Measurements from ENCODE around the gene WDFY3. TPM values are rescaled to one million over a fixed set of nuclear protein-coding genes. Genes with fewer than 3 reads are reported as not detected.

WDFY3 gene
- total and polyA plus RNA-seq, 2 of the 4 experiments (the other 2 are of a cell fraction), result 12.5 to 58.1 TPM

DNA sequence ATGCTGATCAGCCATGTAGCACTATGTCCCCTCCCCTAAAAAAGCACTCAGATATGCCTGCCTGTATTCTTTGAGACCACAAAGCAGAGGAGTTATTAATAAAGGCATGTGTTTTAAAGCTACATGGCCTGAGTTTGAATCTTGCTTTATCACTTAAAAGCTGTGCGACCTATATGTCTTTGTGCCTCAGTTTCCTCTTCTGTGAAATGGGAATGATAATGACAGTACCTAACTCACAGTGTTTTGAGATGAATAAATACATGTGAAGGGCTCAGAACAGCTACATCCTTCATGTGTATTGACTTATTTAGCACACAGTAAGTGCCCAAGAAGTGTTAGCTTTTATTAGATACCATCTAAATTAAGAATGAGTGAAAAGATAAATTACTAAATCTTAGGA, 180.0 kb downstream of the WDFY3 start:
- intact Hi-C loops (cut with micrococcal nuclease) (no loop called here), in situ Hi-C loops (cut with MboI; ENCODE audit: low sequenced_read_pairs) (no loop called here), dilution Hi-C loops (cut with HindIII; ENCODE audit: low sequenced_read_pairs, unreplicated experiment) (no loop called here)
- TF ChIP-seq MAFK (IDR thresholded peaks at IDR 0.05; ENCODE audit: low read depth, low read length) (no peak), RCOR1 (IDR thresholded peaks at IDR 0.05; ENCODE audit: insufficient replicate concordance, low read length) (no peak), MXI1 (IDR thresholded peaks at IDR 0.05; ENCODE audit: borderline replicate concordance, low read depth, low read length) (no peak)
- H3K9ac ChIP-seq (ENCODE audit: low read depth, low read length), result no peak overlapping the region
- peaks cover 30% of the 10 kb centered on the region for H3K36me3 ChIP-seq (ENCODE audit: control insufficient read depth, insufficient read depth, low read length)
- H3K23ac ChIP-seq (ENCODE audit: low read depth, low read length), result no peak overlapping the region
- DNase-seq (no peak), ATAC-seq (ENCODE audit: low read depth) (no peak)
- H2AK5ac ChIP-seq (ENCODE audit: low read depth, low read length), result no peak overlapping the region
- no peak overlapping the region for H3K4ac ChIP-seq (ENCODE audit: low read depth, low read length)
- no peak overlapping the region for H3K4me2 ChIP-seq (ENCODE audit: low read depth, low read length)
- no peaks in the 10 kb centered on the region for H3K27me3 ChIP-seq (ENCODE audit: control insufficient read depth, insufficient read depth, low read length)
- H2AFZ ChIP-seq (replicated peaks; ENCODE audit: low read length, poor library complexity), result no peak overlapping the region
- no peak overlapping the region for H4K8ac ChIP-seq (ENCODE audit: low read depth in 2 of 2, low read length in 2 of 2)
- no peak overlapping the region for H3K14ac ChIP-seq (replicated peaks; ENCODE audit: low read depth, low read length)
- no peaks in the 10 kb centered on the region for H3K9me3 ChIP-seq (ENCODE audit: control insufficient read depth, insufficient read depth, low read length)
- no CpG with 5 or more reads among the region's 1 CpG for WGBS, 2 experiments (ENCODE audit: extremely low coverage in 2 of 2, insufficient read length in 1 of 2)
- H3K4me3 ChIP-seq (ENCODE audit: insufficient read depth, low read depth, low read length), result no peak overlapping the region
- no peak overlapping the region for H3K18ac ChIP-seq (ENCODE audit: low read depth, low read length)
- no peak overlapping the region for H2BK5ac ChIP-seq (ENCODE audit: low read depth, low read length, poor library complexity, severe bottlenecking)
- H4K20me1 ChIP-seq (ENCODE audit: insufficient read depth, low read length), result no peaks in the 10 kb centered on the region
- H4K91ac ChIP-seq (ENCODE audit: insufficient read depth, low read depth, low read length), result no peak overlapping the region
- no peak overlapping the region for H2BK15ac ChIP-seq (ENCODE audit: low read depth, low read length)
- 0 out of 2 replicates have a peak, but pooled peaks cover 3% of the 10 kb centered on the region for H3K9me1 ChIP-seq (ENCODE audit: insufficient read depth, low read length)
- ChIA-PET CTCF (no interaction called here), POLR2A (ENCODE audit: unreplicated experiment) (no interaction called here)
- H2AK9ac ChIP-seq (replicated peaks; ENCODE audit: low read depth, low read length, poor library complexity), result no peak overlapping the region
- no peak overlapping the region for H4K5ac ChIP-seq (ENCODE audit: low read depth, low read length)
- no peak overlapping the region for H2BK20ac ChIP-seq (ENCODE audit: low read depth, low read length)
- H3K79me1 ChIP-seq (ENCODE audit: low read depth in 1 of 2, low read length in 2 of 2), result no peaks in the 10 kb centered on the region; a peak in 1 of 4 replicates
- no peak overlapping the region for H3K27ac ChIP-seq (ENCODE audit: insufficient read depth, low read length)
- no TSS peak for BruUV-seq (replicated peaks)
- no peaks in the 10 kb centered on the region for H3K4me1 ChIP-seq (ENCODE audit: control insufficient read depth, insufficient read depth, low read length)
- H3K56ac ChIP-seq (ENCODE audit: extremely low read depth, insufficient read depth, low read length), result no peak overlapping the region
- H2BK120ac ChIP-seq (ENCODE audit: low read depth, low read length), result no peak overlapping the region
